Activated CD4-positive, alpha-beta T cell treated with anti-CD3 and anti-CD28 coated beads, Interleukin-2, amount 50 U/mL, for 48 hours (primary cell): ENCODE results near the gene PAK2.
A peak's percentile ranks its signal among the peaks of the same experiment; 100 is the strongest.
"Not testable (repeated sequence)": the region's sequence is repeated elsewhere in the genome, so short reads cannot be mapped to it uniquely, and the experiment has no call there.

Experiments used
- DNase-seq, 2 experiments: peaks; one replicate each; pipeline ENCODE4 v3.0.0-alpha.2; 2020

Gene PAK2

DNA sequence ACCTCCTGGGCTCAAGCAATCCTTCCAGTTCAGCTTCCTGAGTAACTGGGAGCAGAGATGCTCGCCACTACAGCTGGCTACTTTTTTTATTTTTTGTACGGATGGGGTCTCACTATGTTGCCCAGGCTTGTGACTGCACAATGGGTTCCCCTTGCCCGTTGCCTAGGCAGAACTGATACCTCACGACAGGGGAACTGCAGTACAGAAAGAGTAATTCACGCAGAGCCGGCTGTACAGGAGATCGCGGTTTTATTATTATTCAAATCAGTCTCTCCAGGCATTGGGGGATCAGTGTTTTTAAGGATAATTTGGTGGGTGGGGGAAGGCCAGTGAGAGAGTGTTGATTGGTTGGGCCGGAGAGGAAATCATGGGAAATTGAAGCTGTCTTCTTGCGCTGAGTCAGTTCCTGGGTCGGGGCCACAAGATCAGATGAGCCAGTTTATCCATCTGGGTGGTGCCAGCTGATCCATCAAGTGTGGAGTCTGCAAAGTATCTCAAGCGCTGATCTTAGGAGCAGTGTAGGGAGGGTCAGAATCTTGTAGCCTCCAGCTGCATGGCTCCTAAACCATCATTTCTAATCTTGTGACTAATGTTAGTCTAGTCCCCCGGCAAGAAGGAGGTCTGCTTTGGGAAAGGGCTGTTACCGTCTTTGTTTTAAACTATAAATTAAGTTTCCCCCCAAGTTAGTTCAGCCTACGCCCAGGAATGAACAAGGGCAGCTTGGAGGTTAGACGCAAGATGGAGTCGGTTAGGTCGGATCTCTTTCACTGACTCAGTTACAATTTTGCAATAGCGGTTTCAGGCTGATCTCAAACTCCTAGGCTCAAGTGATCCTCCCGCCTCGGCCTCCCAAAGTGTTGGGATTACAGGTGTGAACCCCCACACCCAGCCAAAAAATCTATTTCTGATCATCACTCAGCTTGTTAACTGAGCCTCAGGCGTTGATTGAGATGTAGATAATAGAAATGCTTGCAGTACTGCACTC lies 104.9 kb downstream of the PAK2 start:
- not testable (repeated sequence) for DNase-seq

DNA sequence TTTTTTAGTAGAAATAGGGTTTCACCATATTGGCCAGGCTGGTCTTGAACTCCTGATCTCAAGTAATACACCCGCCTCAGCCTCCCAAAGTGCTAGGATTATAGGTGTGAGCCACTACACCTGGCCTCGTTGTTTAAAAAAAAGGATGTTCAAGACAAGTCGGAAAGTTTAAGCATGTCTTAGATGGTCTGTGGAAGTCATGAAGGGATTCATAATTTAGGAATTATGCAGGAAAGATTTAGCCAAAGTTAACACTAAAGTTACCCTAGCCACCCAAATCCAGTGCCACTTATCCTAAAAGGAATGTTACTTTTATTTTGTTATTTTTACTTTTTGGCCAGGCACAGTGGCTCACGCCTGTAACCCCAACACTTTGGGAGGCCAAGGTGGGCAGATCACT lies 108.7 kb downstream of the PAK2 start:
- DNase-seq = not testable (repeated sequence)

DNA sequence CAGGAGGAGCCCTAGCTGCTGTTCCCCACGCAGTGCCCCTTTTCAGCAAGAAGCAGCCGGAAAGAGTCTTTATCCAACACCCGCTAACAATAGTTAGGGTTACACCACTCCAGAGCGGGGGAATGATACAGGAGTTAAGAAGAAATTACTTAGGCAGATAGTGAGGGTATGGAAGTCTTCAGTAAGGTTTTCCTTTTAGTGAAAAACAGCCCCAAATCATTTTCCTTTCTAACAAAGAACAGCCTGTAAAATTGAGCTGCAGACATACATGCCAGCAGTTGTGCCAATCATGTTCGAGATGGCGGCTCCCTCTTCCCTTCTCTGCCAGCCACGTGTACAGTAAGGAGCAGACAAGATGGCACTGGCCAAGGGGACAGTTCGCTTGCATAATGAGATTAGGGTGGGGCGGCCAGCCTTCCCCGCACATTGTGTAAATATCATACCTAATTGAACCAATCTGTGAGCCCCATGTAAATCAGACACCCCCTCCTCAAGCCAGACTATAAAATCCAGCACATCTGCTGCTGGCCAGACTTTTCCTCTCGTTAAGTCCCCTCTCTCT lies 109.6 kb downstream of the PAK2 start:
- DNase-seq = no peak

DNA sequence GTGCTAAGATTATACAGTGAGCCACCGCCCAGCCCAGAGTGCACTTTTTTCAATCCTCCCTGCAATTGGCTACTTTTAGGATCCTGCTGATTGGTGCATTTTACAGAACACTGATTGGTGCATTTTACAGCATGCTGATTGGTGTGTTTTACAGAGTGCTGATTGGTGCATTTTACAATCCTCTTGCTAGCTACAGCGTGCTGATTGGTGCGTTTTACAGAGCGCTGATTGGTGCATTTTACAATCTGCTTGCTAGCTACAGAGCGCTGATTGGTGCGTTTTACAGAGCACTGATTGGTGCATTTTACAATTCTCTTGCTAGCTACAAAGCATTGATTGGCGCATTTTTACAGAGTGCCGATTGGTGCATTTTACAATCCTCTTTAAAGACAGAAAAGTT lies 123.3 kb downstream of the PAK2 start:
- DNase-seq = not testable (repeated sequence)

DNA sequence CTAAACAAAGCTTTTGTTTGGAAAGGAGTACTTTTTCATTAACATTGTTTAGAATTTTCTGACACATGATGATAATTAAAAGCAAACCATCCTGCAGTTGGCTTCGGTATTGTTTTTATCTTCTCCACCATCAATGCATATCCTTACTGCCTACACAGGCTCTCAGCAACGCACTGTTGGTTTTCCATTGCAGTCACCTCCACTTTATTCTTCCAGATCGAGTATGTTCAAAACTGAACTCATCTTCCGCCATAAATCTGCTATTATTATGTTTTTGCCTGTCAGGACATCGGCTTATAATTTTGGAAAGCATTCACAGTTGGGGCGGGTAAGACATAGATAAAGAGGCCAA lies 127.5 kb downstream of the PAK2 start:
- no peak for DNase-seq

DNA sequence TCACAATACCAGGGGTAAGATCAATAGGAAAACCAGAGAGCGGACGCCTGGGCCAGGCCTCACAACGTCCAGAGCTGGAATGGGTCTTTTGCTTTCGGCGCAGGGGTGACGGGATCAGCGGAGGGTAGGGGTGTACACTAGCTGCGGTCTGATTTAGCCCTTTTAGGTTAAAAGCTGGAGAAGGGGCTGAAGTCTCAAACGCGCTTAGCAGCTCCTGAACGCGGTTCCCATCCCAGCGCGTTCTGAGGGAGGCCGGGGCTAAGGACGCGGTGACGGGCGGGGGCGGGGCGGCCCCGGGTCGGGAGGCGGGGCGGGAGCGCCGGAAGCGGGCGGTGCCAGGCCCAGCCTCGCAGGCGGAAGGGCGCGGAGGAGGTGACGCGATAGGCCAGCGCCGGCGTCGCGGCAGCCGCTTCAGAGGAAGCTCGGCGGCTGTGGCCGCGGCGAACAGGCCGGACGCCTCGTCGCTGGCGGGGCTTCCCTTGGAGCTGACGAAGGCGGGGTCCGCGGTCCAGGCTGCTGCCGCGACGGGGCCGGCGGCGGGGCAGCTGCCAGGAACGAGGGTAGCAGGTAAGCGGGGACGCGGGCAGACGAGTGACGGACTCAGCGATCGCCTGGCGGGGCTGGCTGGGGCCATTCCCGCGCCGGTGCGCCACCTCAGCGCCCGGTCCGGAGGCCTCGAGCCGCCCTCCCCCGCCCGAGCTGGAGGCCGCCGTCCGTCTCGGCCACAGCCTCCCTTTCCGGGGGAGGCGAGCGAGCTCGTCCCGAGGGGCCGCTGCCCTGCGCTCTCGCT lies 128.0 kb downstream of the PAK2 start, which contains the start of gene SENP5:
Gene SENP5, plus strand, starts transcription at position 414 of the 790 bp plus-strand sequence. CDS start 17,262 bp downstream, outside the sequence.
- DNase-seq = peak; percentile 88 to 90

DNA sequence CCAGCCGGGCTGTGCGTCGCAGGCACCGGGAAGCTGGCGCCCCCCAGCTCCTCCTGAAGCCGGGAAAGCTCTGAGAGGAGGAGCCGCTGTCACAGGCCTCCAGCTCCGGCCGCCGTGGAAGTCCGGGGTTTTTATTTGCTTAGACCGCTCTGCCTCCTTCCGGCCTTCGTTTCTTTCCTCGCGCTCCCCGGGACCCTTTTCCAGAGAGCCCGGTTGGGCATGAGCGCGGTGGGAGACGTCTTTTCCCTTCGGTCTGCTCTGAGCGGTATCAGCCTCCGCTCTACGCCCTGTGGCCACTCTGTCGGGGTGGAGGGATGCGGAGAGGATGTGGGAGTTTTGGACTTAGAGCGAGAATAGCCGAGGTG lies 128.6 kb downstream of the PAK2 start:
- peak; percentile 22 to 30 for DNase-seq

DNA sequence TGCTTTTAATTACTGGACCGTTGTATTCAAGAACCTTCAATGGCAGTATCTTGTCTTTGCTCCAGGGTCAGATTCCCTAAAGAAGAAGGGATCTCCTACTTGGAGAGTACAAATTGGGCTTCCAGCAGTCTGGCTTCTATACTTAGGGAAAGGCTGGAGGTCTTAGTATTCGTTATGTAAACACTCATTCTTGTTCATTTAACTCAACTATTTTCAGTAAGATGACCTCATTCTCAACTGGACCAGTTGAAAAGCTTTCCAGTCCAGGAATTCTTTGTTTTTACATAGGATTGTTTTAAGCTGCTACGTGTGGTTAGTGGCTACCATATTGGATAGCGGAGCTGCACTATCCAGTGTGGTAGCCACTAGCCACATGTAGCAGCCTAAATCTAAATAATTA lies 132.7 kb downstream of the PAK2 start:
- DNase-seq = no peak

DNA sequence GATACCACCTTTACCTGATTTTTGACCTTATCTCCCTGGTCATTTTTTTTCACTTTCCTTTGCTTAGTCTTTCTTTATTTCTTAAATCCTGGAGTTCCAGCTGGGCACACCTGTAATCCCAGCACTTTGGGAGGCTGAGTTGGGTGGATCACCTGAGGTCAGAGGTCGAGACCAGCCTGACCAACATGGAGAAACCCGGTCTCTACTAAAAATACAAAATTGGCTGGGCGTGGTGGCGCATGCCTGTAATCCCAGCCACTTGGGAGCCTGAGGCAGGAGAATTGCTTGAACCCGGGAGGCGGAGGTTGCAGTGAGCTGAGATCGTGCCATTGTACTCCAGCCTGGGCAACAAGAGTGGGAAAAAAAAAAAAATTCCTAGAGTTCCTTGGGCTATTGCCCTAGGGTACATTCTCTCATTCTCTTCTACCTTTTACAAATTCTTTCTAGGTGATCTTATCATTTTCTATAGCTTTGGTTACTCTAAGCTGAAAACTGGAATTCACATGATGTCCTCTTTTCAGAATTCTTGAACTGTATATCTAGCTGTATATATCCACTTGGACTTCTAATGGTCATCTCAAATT lies 134.9 kb downstream of the PAK2 start:
- DNase-seq = not testable (repeated sequence)

DNA sequence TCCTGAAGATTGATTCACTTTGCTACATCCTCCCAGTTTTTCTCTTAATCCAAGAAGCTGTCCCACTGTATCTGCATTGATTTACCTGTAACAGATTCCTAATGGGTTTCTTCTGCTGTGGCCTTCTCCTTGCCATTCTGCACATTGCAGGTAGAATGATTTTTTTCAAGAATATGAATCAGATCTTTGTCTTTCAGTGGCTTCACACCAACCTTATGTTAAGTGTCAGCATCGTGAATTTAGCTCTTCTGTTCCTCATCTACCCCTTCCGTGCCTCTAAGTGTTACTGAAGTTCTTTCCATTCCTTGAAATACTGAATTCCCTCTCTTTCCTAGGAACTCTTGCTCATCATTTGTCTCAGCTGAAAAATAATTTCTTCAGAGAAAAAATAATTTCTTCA lies 135.6 kb downstream of the PAK2 start:
- no peak for DNase-seq
